HL-60 (cell line): ENCODE data around the gene SRPX2.
A peak's percentile ranks its signal among the peaks of the same experiment; 100 is the strongest.

Source experiments
- DNase-seq, 2 experiments: peaks; one replicate each; pipeline ENCODE4 v3.0.0-alpha.2; 2010 to 2020; ENCODE audit warnings: low read depth in 1 of 2, low spot score in 1 of 2
- H3K27ac ChIP-seq: fragments of 250-450 bp; sonication (Bioruptor Pico); replicated peaks from 2 replicates; pipeline ENCODE4 v1.5.1; 2020; ENCODE audit warnings: mild to moderate bottlenecking, moderate library complexity
- H3K27me3 ChIP-seq: fragments of 250-450 bp; sonication (Bioruptor Pico); 2 replicates; pipeline ENCODE4 v1.5.1; 2021; ENCODE audit warnings: mild to moderate bottlenecking, moderate library complexity; ENCODE audit not compliant: insufficient read depth, poor library complexity, severe bottlenecking
- H3K4me3 ChIP-seq: replicated peaks from 2 replicates; pipeline ENCODE4 v1.5.1; 2011; ENCODE audit warnings: mild to moderate bottlenecking, control low read depth, low read length; ENCODE audit not compliant: insufficient read depth
- CTCF ChIP-seq: IDR thresholded peaks from one replicate; pipeline ENCODE4 v1.5.1; 2011; ENCODE audit warnings: low read length, control low read depth, inconsistent platforms; ENCODE audit not compliant: insufficient read depth
- GABPA ChIP-seq: IDR thresholded peaks from 2 replicates; pipeline ENCODE4 v1.6.1; 2012; ENCODE audit warnings: low read depth
- POLR2AphosphoS5 ChIP-seq: IDR thresholded peaks from 2 replicates; pipeline ENCODE4 v1.6.1; 2012; ENCODE audit warnings: low read depth
- REST ChIP-seq: IDR thresholded peaks from 2 replicates; pipeline ENCODE4 v1.6.1; 2012; ENCODE audit warnings: low read depth; ENCODE audit not compliant: insufficient replicate concordance
- SPI1 ChIP-seq: IDR thresholded peaks from 2 replicates; pipeline ENCODE4 v1.6.1; 2012; ENCODE audit warnings: low read depth, mild to moderate bottlenecking, borderline replicate concordance
- long read RNA-seq: library from polyadenylated mRNA; unstranded; transcript quantifications from one replicate; pipeline ENCODE4 v2.0.0, GENCODE V29; 2020

Gene SRPX2
- long read RNA-seq: 0 reads

GRCh38 chrX:100643956-100644860 lies at the start of gene SRPX2:
Gene SRPX2, plus strand, starts transcription at chrX:100644199. Its CDS starts 2,124 bp downstream, at chrX:100646323.
- Histone ChIP-seq H3K27ac (no peak within 1 kb of the TSS), H3K4me3 (no peak within 1 kb of the TSS), H3K27me3 (no peaks in the 10 kb centered on the region)
- DNase-seq: peak in 1 of 2 experiments; percentile 8
- no peak for TF ChIP-seq SPI1
- TF ChIP-seq POLR2AphosphoS5: no peak

- no peak for TF ChIP-seq SPI1
- no peak for TF ChIP-seq GABPA
- TF ChIP-seq CTCF: no peak
- no peak for TF ChIP-seq POLR2AphosphoS5
- no peak for TF ChIP-seq REST
- Histone ChIP-seq H3K27ac (no peak overlapping the region), H3K4me3 (no peak overlapping the region), H3K27me3 (peaks cover 3% of the 10 kb centered on the region)
- no peak for DNase-seq
Observed at GRCh38 chrX:100596601-100597000, 47.4 kb upstream of the SRPX2 start.

GRCh38 chrX:100599456-100599855 lies 44.5 kb upstream of the SRPX2 start:
- DNase-seq: no peak
- TF ChIP-seq GABPA (no peak), REST (no peak), SPI1 (no peak), POLR2AphosphoS5 (no peak), CTCF (no peak)
- Histone ChIP-seq H3K27ac (no peak overlapping the region), H3K4me3 (no peak overlapping the region), H3K27me3 (peaks cover 3% of the 10 kb centered on the region)

- no peak for DNase-seq
- no peak overlapping the region for H3K27ac ChIP-seq
- H3K4me3 ChIP-seq: no peak overlapping the region
- TF ChIP-seq CTCF (no peak), SPI1 (no peak), GABPA (no peak), POLR2AphosphoS5 (no peak), REST (no peak)
- peaks cover 9% of the 10 kb centered on the region for H3K27me3 ChIP-seq
Observed at GRCh38 chrX:100600340-100600739, 43.7 kb upstream of the SRPX2 start.
